GM18519 (cell line): ENCODE results near the gene ABLIM1.

ENCODE experiments used
- ATAC-seq: cut with Tn5 transposase; IDR thresholded peaks from one replicate; pipeline ENCODE4 v1.9.1; 2021; ENCODE audit warnings: mild to moderate bottlenecking, moderate library complexity; ENCODE audit not compliant: unreplicated experiment, low FRiP score

ABLIM1 gene

DNA sequence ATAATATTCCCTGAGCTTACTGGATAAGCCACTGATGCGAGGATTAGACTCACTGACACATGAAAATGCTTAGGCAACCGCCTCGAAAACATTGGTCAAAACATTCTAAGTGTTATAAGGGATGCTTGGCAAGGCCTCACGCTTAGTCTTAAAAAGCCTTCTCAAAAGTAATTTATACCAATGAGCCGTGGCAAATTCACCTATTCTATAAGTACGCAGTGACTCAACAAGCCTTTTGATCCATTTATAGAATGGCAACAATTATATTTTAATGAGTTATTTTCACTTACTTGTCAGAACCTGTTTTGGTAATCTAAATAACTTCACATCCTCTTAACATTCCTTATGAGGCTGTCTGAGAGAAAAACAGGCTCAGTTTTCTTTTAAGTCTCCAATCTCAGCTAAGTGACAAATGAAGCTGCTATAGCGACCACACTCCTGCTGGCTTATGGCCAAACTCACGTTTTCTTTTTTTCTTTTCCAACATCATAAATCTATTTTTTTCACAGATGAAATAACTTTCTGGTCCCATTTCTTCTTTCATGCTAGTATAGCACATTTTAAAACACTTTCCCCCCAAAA lies 132.6 kb downstream of the ABLIM1 start:
- ATAC-seq, result no peak

DNA sequence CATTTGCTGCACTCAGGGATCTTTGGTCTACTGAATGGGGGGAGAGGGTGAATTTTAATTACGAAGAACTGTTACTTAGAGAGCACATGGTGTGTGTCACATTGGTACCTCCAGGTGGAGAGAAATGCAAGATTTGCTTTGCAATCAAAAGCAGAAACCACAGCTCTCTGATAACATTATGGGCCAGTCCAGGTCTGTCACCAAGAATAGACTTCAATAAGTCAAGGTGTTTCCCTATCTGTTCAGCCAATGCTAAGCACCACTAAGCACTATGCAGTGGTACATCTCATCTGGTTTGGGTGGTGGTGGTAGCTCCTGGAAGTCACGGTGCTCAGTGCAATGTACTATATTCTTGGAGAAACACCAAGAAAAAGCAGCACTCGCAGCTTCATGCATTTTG lies 134.2 kb downstream of the ABLIM1 start:
- ATAC-seq, result no peak

DNA sequence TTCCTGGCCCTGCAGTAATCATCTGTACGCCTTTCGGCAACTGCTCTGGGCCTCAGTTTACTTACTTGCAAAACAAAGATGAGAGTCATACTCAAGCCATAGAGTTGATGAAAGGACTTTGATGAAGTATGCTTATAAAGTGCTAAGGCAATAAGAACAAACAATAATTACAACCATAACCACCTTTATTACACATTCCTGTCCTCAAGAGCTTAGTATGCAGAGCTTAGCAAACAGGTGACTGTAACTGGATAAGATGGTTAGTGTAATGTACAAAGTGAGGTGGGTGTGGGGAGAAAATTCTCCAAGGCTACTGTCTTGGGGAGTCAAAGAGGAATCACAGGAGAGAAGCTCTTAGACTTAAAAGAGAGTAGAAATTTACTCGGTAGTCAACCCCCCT lies 136.8 kb downstream of the ABLIM1 start:
- ATAC-seq, result no peak

DNA sequence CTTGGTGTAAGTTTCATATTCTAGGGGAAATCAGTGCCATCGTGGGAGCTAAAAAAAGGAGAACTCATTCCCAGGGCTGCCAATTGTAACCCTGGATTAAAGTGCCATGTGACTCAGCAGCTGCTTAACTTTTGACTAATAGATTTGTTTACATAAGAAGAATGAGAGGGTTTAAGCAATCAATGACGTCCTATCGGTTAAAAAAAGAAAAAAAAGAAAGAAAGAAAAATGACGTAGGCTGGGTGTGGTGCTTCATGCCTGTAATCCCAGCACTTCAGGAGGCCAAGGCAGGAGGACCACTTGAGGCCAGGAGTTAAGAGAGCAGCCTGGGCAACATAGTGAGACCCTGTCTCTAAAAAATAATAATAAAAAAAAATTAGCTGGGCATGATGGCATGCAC lies 137.6 kb downstream of the ABLIM1 start:
- ATAC-seq, result no peak

DNA sequence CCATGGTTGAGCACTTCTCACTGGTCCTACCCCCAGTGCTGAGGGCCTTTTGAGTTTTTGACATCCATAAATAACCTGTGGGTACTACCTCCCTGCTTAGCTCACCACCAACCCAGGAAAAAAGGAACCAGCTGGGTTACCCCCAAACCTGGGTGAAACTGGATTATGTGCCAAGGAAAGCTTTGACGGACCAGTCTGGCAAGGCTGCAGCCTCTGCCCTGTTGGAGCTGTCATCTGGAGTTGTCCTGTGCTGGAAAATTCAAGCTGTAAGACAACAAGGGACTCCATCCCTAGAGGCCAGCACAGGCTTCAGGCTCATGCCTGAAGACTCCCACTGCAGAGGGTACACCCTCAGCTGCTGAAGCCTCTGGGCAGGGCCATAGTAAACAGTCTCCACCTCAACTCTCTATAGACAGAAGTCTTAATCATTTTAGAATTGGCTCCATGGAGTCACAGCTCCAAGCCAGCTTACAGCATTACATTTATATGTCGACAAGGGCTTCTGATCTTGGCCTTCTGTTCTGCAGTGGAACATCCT lies 138.2 kb downstream of the ABLIM1 start:
- ATAC-seq, result no peak

DNA sequence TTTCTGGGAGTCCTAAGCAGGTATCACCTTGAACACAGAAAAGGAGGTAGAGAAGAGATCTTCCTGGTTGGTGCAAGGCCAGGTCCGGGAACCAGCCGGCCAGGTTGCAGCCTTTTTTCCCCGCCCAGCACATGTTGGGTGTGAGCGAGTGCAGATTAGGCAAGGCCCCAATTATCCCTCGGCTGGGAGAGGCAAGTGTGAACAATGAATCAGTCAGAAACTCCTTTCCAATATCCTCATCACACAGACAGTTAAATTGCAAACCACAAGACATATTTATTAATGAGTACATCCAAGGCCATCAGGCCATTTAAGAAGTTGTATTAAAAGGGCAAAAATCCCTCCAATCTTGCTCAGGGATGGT lies 138.8 kb downstream of the ABLIM1 start:
- ATAC-seq, result no peak

DNA sequence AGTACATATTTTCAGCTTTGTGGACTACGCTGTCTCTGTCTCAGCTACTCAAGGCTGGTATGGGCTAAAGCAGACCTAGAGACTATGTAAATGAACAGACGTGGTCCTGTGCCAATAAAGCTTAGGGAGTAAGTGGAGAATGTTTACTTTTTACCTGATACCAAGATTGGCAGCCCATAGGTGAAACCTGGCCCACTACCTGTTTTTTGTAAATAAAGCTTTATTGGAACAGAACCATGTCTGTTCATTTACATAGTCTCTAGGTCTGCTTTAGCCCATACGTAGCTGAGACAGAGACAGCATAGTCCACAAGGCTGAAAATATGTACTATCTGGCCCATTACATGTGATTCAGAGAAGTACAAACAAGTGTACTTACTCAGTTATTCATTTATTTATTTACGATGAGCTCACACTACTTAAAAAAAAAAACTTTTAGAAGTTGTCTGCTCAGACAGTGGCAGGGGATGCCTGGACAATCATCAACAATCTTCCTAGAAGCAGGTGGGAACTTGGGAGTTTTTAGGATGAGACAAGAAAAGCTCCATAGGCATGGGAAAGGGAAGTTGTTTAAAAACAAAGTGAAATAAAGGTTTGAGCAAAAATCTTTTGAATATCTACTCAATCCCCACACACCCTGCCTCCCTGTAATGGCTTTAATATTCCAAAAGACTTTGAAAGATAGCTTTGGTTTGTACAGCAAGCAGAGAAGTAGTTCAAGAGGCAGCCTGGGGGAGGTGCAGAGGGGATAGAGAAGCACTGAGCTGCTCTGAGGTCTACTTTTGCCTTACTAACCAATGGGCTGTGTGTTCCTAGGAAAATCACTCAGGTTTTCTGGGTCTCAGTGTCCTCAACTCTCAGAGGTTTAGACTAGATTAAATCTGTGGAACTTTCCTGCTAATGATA lies 139.4 kb downstream of the ABLIM1 start:
- ATAC-seq, result no peak

DNA sequence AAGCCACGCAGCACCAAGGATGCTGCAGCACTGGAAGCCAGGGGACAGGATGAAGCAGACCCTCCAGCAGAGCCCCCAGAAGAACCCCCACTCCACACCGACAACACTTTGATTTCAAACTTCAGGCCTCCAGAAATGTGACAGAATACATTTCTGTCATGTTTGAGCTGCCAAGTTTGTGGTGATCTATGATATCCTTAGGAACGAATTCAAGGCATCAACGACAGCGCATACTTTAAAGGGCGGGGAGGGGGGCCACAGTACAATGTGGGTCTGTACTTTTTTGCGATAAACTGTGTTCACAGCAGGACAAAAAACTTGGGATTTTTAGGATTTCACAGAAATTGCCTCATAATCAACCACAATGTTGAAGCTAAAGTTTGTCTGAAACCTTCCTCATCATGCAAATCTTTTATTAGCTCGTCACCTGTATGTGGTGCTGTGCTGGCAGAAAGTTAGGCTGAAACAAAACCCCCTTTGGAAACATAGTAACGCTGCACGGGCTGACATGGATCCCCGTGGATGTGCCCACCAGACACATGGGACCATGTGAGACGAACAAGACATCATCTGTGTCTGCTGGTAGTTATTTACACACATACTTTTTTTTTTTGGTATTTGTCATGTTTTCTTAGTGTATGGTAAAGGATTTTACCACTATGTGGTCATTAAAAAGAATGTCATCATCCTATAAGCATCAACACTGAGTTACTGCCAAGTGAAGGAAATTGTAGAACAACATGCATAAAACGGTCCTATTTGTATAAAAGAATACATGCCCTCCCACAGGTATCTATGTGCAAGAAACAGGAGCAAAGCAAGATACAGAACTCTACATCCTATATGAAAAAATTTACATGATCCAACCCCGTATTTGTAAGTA lies 140.5 kb downstream of the ABLIM1 start:
- ATAC-seq, result no peak

DNA sequence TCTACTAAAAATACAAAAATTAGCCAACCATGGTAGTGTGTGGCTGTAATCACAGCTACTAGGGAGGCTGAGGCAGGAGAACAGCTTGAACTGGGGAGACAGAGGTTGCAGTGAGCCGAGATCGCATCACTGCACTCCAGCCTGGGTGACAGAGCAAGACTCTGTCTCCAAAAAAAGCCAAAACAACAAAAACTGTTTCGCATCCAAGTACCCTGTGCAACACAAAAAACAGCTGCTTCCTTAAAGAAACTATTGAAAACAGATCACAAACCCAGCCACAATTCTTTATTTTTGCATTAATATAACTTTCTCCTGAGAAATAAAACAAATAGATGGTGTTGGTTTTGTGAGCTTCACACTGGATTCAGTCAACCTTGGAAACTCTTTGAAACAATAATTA lies 141.7 kb downstream of the ABLIM1 start:
- no peak for ATAC-seq

DNA sequence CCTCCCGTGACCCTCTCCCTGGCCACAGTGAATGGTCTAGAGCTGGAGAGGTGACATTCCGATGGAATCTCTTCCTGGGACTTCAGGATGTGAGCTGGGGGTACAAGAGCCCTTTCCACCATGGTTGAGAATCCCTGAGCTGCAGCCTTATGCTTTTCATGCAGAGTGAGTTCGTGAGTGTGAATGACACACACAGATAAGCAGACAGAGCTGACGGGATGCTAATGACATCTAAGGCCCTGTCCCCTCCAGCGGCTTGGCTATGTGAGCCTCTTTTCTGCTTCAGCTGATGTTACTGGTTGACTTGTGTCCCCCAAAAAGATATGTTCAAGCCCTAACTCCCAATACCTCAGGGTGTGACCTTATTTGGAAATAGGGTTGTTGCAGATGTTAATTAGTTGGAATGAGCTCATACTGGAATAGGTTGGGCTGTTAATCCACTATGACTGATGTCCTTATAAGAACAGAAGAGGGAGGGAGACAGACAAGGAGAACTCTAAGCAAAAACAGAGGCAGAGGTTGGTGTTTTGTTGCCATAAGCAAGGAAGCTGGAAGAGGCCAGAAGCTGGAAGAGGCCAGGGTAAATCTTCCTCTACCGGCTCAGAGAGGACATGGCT lies 142.7 kb downstream of the ABLIM1 start:
- ATAC-seq, result no peak

DNA sequence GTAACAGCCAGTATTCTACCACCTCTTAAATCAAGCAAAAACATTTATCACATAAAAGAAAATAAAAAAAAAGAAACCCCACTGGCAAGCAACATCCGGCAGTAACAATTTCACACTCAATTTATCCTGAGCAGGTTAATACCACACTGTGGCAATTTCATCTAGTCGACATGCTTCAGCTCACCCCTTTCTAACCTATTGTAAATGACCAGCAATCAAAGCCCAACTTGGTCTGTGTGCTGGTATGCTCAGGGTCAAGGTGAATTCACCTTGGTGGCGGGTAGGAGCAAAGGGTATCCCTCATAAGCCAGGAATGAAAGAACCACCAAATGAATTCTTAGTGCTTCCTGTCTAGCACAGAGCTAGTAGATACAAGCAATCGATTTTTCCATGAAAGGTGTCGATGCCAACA lies 144.7 kb downstream of the ABLIM1 start:
- no peak for ATAC-seq

DNA sequence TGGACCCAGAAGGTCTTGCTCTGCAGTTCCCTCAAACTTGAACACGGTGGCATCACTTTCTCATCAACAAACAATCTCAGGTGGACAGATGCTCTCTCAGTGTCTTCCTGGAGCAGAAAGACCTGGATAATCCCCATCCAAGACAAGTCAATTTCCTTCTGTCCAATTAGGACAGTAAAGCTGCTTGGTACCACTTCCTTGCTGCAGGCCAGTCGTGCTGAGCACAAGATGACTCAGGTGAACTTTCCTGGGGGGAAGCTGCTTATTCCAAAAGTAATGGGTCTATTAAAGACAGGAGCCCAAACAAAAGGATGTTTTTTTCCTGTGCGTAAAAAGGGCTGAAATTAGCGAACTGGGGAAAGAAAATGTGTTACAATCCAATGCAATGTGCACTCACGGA lies 146.2 kb downstream of the ABLIM1 start:
- no peak for ATAC-seq

DNA sequence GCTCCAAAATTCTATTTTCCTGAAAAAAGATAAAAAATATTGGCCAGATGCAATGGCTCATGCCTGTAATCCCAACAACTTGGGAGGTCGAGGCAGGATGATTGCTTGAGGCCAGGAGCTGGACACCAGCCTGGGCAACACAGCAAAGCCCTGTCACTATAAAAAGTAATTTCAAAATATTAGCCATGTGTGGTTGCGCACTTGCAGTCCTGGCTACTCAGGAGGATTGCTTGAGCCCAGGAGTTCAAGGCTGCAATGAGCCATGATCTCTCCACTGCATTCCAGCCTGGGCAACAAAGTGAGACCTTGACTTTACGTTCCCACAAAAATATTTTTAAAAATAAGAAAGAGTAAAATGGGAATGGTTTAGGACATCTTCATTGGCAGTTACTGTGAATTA lies 149.7 kb downstream of the ABLIM1 start:
- no peak for ATAC-seq

DNA sequence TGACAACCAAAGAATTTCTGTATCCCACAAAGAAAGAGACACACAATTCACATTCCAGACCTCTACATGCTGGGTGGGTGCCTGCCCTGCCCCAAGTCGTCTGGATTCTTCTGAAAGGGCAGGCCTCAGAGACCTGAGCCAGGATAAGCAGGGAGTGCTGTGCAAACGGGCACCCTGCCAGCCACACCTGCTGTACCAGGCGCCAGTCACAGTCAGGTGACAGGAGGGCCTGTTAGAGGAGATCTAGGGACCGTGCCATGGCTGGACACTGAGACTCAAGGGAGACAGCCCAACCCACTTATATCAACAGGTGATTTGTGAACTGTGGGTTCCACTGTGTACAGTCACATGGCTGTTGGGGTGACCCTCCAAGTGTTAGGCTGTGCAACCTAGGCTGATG lies 150.6 kb downstream of the ABLIM1 start:
- no peak for ATAC-seq

DNA sequence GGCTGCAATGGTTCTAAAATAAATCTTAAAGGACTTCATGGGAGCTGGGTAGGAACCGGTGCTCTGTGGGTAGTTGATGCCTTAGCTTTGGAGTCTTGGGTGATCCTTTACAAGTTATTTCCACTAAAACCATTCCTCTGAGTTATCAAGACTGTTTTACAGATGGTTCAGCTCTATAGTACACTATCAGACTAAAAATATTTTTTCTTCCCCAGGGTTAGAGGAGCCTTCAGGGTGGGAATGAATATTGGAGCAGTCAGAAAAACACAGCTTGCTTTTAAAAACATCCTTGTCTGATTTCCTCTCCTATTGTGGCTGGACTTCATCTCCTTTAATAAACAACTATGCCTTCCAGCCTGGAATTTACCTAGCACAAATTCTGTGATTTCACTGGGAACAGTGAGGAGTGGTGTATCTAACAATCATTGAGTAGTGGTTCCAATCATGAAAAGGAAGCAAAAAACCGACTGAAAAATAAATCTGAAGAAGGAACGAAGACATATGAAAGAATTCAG lies 151.1 kb downstream of the ABLIM1 start:
- no peak for ATAC-seq

DNA sequence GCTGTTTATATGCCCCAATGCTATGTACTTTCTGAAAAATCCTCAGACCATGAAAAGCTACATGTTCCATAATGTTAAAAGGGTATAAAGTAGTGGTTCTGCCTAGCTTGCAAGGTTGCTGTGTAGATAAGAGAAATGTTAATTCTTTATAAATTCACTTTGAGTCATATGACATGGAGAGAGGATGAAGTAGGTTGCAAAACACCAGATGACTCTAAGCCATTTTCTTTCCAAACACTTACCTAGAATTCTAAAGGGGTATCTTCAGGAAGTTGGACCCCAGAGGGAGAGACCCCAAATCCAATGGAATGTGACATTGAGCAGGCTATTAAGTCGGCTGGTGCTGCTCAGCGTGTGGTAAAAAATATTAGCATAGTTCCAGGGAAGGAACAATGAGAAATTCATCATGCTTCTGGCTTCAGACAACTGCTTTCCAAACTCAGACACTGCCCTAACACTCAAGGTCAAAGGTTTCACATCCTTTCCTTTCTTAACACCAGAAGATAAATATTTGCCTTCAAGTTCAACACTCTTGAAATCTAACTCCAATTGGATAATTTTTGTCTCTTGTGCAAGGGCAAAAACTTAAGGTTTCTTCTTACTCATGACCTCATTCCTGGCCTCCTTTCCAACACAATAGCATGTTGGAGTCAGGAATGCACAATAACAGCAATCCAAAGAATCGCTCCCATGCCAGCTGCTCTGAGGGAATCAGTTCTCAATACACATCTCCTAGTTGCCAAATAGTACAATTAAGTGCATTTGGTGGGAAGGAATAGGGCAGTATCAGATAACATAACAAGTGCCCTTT lies 153.1 kb downstream of the ABLIM1 start:
- no peak for ATAC-seq

DNA sequence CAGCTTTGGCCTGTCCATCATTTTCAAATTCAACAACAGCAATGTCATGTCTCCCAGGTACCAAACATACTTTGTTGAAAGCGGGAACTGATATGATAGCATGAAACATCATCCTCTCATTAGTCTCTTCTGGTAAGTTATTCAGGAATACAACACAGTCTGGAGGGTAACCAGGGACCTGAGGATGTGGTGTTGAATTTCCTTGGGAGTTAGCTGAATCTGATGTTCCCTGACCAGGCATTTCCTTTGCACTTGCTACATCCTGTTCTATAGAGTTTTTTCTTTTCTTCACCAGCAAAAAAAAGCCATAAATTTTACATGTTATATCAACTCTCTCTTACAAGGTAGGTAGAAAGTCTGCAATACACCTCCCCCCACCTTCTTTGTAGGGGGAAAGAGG lies 156.0 kb downstream of the ABLIM1 start:
- ATAC-seq, result no peak

DNA sequence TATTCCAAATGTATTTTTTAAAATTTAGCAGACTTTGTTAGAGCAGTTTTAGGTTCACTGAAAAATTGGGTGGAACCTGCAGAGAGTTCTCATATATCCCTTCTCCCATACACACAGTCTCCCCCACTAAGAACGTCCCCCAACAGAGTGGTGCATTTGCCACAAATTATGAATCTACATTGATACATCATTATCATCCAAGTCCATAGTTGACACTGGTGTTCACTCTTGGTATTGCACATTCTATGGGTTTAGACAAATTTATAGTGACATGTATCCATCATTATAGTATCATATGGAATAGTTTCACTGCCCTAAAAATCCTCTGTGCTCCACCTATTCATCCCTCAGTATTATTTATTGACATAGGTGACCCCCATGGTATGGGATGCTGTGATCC lies 156.4 kb downstream of the ABLIM1 start:
- ATAC-seq, result no peak

DNA sequence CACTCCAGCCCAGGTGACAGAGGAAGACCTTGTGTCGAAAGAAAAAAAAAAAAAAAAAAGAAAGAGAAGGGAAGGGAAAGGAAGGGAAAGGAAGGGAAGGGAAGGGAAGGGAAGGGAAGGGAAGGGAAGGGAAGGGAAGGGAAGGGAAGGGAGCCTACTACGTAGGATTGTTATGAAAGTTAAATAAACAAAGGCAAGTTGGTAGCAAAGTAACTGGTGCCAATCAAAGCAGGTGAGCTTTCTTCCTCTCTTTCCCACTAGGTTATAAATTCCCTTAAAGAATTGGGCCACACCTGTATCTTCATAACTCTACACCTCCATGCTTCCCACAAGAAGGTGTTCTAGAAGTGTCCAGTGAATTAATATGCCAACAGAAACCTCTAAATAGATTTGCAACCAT lies 157.4 kb downstream of the ABLIM1 start:
- no peak for ATAC-seq
